Mucosa of stomach (tissue), 1 donor: ENCODE results near the gene OPTC.
"Not testable (repeated sequence)": the region's sequence is repeated elsewhere in the genome, so short reads cannot be mapped to it uniquely, and the experiment has no call there.

ENCODE experiments used
- H3K27me3 ChIP-seq: one replicate; pipeline ENCODE4 v1.7.0; 2013; ENCODE audit warnings: mild to moderate bottlenecking, low read length; ENCODE audit not compliant: control insufficient read depth, insufficient read depth
- H3K36me3 ChIP-seq: one replicate; pipeline ENCODE4 v1.7.0; 2013; ENCODE audit warnings: low read length; ENCODE audit not compliant: control insufficient read depth, insufficient read depth
- H3K4me1 ChIP-seq: one replicate; pipeline ENCODE4 v1.7.0; 2013; ENCODE audit warnings: mild to moderate bottlenecking, low read length; ENCODE audit not compliant: control insufficient read depth, insufficient read depth
- H3K4me3 ChIP-seq: one replicate; pipeline ENCODE4 v1.7.0; 2013; ENCODE audit warnings: low read length
- H3K9ac ChIP-seq: one replicate; pipeline ENCODE4 v1.7.0; 2013; ENCODE audit warnings: mild to moderate bottlenecking, low read length, moderate library complexity
- H3K9me3 ChIP-seq: one replicate; pipeline ENCODE4 v1.7.0; 2013; ENCODE audit warnings: mild to moderate bottlenecking, low read length, moderate library complexity; ENCODE audit not compliant: control insufficient read depth
- donor health status: Pancreatic carcinoma.

OPTC gene

DNA sequence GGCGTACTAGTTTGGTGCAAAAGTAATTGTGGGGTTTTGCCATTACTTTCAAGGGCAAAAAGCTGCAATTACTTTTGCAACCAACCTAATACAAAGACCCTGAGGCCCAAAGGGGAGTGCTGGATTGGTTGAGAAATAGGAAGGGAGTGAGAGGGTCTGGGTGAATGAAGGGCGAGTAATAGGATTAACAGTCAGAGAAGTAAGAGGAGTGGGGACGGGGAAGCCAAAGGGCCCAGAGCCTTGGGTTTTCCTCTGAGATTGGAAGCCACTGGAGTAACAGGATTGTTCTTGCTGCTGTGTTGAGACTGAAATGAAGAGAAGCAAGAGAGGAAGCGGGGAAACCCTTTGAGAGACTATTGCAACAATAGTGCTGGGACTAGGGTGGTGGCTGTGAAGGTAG lies 37.4 kb upstream of the OPTC start:
- H3K36me3 ChIP-seq, result no peaks in the 10 kb centered on the region
- H3K9ac ChIP-seq, result no peak overlapping the region
- H3K27me3 ChIP-seq, result peaks cover 7% of the 10 kb centered on the region
- no peaks in the 10 kb centered on the region for H3K4me1 ChIP-seq
- no peak overlapping the region for H3K4me3 ChIP-seq
- no peaks in the 10 kb centered on the region for H3K9me3 ChIP-seq

DNA sequence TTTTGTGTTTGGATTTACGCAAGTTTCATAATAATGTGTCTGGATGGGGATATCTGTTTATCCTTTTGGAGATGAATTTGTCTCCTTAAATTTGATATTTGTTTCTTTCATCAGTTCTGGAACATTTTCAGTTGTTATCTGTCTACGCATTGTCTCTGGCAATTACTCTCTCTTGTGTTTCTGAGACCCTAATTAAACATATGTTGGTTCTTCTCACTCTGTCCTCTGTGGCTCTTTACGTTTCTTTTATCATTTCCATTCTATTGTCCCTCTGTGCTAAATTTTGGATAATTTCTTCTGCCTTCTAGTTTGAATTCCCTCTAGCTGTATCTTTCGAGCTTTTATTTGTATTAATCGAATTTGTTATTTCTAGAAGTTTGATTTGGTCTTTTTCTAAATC lies 35.9 kb upstream of the OPTC start:
- Histone ChIP-seq H3K4me3 (no peak overlapping the region), H3K27me3 (peaks cover 7% of the 10 kb centered on the region), H3K36me3 (no peaks in the 10 kb centered on the region), H3K9me3 (no peaks in the 10 kb centered on the region), H3K9ac (no peak overlapping the region), H3K4me1 (no peaks in the 10 kb centered on the region)

DNA sequence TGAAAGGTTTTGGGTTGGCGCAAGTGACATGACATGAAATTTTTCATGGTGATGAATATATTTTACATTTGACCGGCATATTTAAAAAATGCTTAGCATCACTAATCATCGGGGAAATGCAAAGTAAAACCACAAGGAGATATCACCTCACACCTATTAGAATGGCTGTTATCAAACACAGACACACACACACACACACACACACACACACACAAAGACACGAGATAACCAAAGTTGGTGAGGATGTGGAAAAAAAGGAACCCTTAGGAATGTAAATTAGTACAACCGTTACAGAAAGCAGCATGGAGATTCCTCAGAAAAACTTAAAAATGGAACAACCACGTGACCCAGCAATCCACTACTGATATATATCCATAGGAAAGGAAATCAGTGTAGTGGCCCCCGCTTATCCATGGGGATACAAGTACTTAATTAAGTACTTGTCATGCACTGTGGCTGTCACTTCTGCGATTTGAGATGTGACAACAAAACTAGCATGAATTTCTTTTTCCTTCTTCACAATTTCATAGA lies 34.2 kb upstream of the OPTC start:
- Histone ChIP-seq H3K9ac (no peak overlapping the region), H3K4me3 (no peak overlapping the region), H3K36me3 (no peaks in the 10 kb centered on the region), H3K27me3 (peaks cover 14% of the 10 kb centered on the region), H3K4me1 (peaks cover 3% of the 10 kb centered on the region), H3K9me3 (no peaks in the 10 kb centered on the region)

DNA sequence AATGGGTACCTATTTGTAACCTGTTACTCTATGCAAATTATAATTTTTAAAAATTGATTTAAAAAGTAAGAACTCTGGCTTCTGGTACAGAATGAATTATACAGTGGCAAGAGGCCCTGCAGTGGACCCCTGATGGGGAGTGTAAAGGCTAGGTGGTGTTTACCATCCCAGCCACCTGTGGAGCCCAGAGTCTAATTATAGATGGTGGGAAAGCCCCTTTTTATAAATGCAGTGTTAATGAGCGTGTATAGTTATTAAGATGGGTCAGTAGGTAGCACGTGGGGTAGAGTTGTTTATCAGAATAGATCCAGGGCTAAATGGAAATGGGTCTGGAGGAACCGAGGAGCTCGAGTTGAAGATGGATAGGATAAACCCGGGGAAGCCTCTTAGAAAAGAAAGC lies 32.2 kb upstream of the OPTC start:
- peaks cover 3% of the 10 kb centered on the region for H3K4me1 ChIP-seq
- H3K4me3 ChIP-seq, result no peak overlapping the region
- H3K27me3 ChIP-seq, result peaks cover 10% of the 10 kb centered on the region
- H3K9ac ChIP-seq, result no peak overlapping the region
- no peaks in the 10 kb centered on the region for H3K36me3 ChIP-seq
- H3K9me3 ChIP-seq, result no peaks in the 10 kb centered on the region

DNA sequence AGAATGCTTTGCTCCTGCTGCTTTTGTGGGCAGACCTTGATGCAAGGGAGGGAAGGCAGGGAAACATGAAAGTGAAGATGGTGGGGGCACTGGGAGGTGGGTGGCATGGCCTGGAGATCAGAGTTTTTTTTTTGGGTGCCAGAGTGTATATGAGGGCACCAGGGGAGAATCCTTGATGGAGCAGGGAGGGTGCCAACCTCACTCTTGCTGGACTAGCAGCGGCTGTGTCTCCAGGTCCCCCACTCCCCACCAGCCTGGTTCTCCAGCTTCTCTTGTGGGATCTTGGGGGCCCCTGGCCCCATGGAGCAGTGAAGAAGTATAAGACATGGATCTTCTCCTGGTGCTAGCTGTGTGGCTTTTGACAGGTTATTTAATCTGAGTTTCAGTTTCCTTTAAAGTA lies 31.8 kb upstream of the OPTC start:
- Histone ChIP-seq H3K4me3 (no peak overlapping the region), H3K9ac (no peak overlapping the region), H3K36me3 (no peaks in the 10 kb centered on the region), H3K9me3 (no peaks in the 10 kb centered on the region), H3K4me1 (peaks cover 3% of the 10 kb centered on the region), H3K27me3 (peaks cover 10% of the 10 kb centered on the region)

DNA sequence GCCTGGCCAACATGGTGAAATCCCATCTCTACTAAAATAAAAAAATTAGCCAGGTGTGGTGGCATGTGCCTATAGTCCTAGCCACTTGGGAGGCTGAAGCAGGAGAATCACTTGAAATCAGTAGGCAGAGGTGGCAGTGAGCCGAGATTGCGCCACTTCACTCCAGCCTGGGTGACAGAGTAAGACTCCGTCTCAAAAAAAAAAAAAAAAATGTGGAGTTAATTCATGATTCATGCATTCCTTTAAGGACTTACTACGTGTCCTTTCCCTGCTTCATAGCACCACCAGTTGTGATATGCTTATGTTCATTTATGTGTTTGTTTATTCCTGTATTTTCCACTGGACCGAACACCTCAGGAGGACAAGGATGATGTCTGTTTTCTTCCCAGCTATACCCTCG lies 31.1 kb upstream of the OPTC start:
- H3K4me3 ChIP-seq, result no peak overlapping the region
- no peaks in the 10 kb centered on the region for H3K36me3 ChIP-seq
- H3K4me1 ChIP-seq, result peaks cover 3% of the 10 kb centered on the region
- no peaks in the 10 kb centered on the region for H3K9me3 ChIP-seq
- peaks cover 10% of the 10 kb centered on the region for H3K27me3 ChIP-seq
- H3K9ac ChIP-seq, result no peak overlapping the region

DNA sequence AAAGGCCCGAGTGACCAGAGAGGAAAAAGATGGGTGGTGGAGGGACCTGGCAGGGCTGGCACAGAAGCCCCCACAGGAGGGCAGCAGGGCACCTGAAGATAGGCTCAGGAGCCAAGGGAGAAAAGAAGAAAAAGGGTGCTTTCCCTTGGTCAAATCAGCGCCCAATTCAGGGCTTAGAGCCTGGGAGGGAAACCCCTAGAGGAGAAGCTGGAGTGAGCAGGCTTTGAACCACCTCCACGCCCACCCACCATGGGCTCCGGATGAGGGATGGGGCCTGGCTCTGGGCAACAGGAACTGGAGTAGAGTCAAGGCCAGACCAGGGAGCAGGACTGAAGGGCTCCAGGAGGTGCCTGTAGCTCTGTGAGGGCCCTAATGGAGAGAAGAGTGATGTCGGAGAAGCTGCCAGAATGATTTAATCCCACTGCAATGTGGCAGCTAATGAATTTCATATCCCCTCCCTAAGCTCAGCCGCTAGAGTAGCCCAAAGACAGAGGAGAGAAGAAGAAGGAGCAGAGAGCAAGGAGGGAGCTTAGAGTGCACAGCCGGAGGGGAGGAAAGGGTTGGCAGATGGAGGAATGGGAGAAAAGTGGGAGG lies 30.4 kb upstream of the OPTC start:
- Histone ChIP-seq H3K4me1 (peaks cover 3% of the 10 kb centered on the region), H3K4me3 (no peak overlapping the region), H3K9me3 (no peaks in the 10 kb centered on the region), H3K27me3 (peaks cover 10% of the 10 kb centered on the region), H3K36me3 (no peaks in the 10 kb centered on the region), H3K9ac (no peak overlapping the region)

DNA sequence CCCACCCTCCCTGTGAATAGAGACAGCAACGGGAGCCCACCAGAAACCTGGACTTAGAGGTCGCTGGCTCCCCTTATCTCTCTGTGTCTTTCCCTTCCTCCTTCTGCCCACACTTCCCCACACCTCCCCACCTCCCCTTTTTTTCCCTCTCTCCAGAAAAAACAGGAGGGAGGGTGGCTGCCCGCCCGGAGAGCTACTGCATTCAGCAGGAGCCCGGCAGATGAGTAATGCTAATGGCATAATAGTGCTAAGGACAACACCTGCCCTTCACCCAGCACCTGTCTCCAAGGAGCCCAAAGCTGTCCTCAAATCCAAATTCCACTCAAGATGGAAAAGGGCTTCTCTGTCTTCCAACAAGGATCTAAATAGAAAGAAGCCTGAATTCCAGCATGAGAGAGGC lies 29.7 kb upstream of the OPTC start:
- peaks cover 3% of the 10 kb centered on the region for H3K4me1 ChIP-seq
- H3K4me3 ChIP-seq, result no peak overlapping the region
- no peaks in the 10 kb centered on the region for H3K36me3 ChIP-seq
- H3K9me3 ChIP-seq, result no peaks in the 10 kb centered on the region
- H3K27me3 ChIP-seq, result peaks cover 8% of the 10 kb centered on the region
- no peak overlapping the region for H3K9ac ChIP-seq

DNA sequence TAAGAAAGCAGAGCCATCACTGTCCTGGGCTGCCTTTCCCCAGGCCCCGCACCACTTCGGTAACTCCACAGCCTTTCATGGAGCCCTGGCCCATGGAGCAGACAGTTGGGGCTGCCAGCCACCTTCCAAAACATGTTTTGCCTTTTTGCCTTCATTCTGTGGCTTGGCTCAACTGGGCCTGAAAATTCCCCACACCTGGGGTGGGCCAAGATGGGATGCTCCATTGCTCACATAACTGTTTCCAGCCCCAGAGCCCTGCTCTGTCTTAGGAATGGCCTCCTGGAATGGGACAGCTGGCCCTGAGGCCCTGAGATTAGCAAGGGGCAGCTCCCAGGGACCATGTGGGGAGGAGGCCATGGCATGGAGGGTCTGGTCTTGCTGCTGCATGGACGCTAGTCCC lies 29.2 kb upstream of the OPTC start:
- Histone ChIP-seq H3K4me1 (peaks cover 3% of the 10 kb centered on the region), H3K27me3 (peaks cover 7% of the 10 kb centered on the region), H3K9ac (no peak overlapping the region)

DNA sequence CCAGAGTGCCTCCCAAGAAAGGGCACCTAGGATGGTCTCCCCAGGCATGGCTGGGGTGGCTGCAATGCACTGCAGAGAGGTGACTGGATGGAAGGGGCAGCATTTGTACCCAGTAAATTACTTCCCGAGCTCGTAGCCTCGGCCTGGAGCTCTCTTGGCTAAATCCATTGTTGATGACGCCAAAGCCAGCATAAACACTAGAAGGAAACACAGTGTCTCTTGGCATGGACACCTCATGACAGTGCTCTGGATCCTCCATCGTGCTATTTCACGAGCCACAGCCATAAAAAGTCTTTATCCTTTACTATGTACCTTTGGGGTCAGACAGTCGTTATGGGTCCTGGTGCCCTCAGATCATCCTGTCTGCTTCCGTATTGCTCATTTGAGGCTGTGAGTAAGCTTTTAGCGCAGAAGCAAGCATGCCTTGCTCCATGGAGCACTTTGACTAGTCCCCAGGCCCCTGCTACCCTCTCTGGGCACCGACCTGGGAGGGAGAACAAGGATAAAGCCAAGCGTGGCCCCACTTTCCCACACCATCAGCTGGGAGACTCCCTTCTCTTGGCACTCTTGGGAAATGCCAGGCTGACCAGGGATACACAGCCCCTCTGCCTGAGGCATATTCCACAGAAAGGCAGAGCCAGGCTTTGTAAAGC lies 28.7 kb upstream of the OPTC start:
- H3K4me1 ChIP-seq, result peaks cover 3% of the 10 kb centered on the region
- peaks cover 7% of the 10 kb centered on the region for H3K27me3 ChIP-seq
- H3K36me3 ChIP-seq, result no peaks in the 10 kb centered on the region
- no peak overlapping the region for H3K4me3 ChIP-seq
- H3K9me3 ChIP-seq, result no peaks in the 10 kb centered on the region
- H3K9ac ChIP-seq, result no peak overlapping the region

More for the DNA sequence above, 29.2 kb upstream of the OPTC start:
- H3K36me3 ChIP-seq, result no peaks in the 10 kb centered on the region
- no peak overlapping the region for H3K4me3 ChIP-seq
- no peaks in the 10 kb centered on the region for H3K9me3 ChIP-seq

DNA sequence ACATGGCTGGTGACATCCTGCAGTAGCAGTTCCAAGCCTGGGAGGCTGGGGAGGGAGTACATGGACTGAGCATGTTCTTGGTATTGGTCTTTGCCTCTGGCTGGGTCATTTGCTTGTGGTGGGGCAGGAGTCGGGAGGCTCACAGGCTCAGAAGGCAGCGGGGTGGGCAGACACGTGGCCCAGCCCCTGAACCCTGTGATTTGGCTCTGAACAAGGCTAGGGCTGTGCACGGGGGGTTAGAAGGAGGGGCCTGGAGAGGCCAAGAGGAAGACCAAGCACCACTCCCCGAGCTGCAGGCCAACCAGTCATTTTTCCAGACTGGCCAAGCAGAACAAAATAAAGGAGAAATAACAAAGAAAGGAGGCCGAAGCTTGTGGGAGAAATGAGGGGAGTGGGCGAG lies 28.0 kb upstream of the OPTC start:
- Histone ChIP-seq H3K9me3 (no peaks in the 10 kb centered on the region), H3K27me3 (peaks cover 7% of the 10 kb centered on the region), H3K4me1 (peaks cover 3% of the 10 kb centered on the region), H3K4me3 (no peak overlapping the region), H3K36me3 (no peaks in the 10 kb centered on the region), H3K9ac (no peak overlapping the region)

DNA sequence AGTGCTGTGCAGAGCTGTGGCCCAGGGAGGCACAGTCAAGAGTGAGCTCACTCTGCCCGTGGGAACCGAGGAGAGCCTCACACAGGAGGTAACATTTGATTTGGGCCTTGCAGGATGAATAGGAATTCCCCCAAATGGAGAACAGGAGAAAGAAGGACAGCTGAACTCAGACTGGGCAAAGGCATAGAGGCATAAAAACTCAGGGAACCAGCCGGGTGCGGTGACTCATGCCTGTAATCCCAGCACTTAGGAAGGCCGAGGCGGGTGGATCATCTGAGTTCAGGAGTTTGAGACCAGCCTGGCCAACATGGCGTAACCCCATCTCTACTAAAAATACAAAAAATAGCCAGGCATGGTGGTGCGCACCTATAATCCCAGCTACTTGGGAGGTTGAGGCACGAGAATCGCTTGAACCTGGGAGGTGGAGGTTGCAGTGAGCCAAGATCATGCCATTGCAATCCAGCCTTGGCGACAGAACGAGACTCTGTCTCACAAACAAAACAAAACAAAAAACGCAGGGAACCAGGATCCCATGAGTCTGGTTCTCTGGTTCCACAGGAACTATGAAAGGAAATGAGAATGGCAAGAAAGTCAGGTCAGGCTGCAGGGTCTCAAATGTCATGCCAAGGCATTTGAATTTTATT lies 26.9 kb upstream of the OPTC start:
- not testable (repeated sequence) for H3K9me3 ChIP-seq, H3K4me3 ChIP-seq, H3K27me3 ChIP-seq, H3K36me3 ChIP-seq, H3K4me1 ChIP-seq, H3K9ac ChIP-seq
